Fibroblast of lung (primary cell): ENCODE results near the gene LDLRAD3.

Experiments used
- CTCF ChIP-seq, 2 donors: IDR thresholded peaks in 1 of 2; conservative IDR thresholded peaks in 1 of 2; 1 replicate in 1 of 2; 2 replicates in 1 of 2; pipeline ENCODE4 v1.5.1; 2011 to 2012; ENCODE audit warnings: low read length in 2 of 2, control low read depth in 1 of 2, inconsistent platforms in 1 of 2, low read depth in 1 of 2, mild to moderate bottlenecking in 1 of 2
- EZH2 ChIP-seq: IDR thresholded peaks from 2 replicates; pipeline ENCODE4 v1.5.1; 2012; ENCODE audit warnings: low read length, control low read depth, mild to moderate bottlenecking; ENCODE audit errors: missing control alignments

- TF ChIP-seq CTCF (conservative IDR thresholded peaks at IDR 0.05 in 1 of 2, IDR thresholded peaks at IDR 0.05 in 1 of 2; ENCODE audit: low read depth in 1 of 2, low read length in 2 of 2) (no peak), EZH2 (no peak)
Observed at GRCh38 chr11:36164506-36165250, 220.8 kb downstream of the LDLRAD3 start.
